Subcutaneous adipose tissue (tissue), 4 donors: ENCODE measurements around the gene TICRR. TPM values are rescaled to one million over a fixed set of nuclear protein-coding genes. Genes with fewer than 3 reads are reported as not detected.

Source experiments
- total RNA-seq, 4 donors: library from RNA; depleted of rRNA; stranded (reverse); fragments of >200 nt; gene quantifications; one replicate each; pipeline ENCODE4 v1.1.0, GENCODE V29; 2016
- TF ChIP-seq, protein P1 (sequence below): fragments of 450-650 bp; IDR thresholded peaks from one replicate; pipeline ENCODE4 v1.5.1; 2016; ENCODE audit warnings: low read depth, mild to moderate bottlenecking, control low read depth, antibody characterized with exemption, moderate library complexity

The TICRR gene
- total RNA-seq, 4 donors from 2014 or later: 0.22 to 0.51 (median 0.38) TPM; not detected in 1

DNA sequence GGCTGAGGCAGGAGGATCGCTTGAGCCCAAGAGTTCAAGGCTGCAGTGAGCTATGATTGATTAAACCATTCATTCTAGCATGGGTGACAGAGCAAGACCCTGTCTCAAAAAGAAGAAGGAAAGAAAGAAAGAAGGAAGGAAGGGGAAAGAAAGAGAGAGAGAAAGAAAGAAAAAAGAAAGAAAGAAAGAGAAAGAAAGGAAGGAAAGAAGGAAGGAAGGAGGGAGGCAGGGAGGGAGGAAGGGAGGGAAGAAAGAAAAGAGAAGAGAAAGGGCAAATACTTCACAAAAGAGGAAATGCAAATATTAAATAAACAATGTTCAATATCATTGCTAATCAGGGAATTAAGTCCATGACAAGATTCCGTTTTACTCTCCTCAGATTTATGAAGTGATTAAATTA lies 84.0 kb downstream of the TICRR start:
- TF ChIP-seq, protein P1, sequence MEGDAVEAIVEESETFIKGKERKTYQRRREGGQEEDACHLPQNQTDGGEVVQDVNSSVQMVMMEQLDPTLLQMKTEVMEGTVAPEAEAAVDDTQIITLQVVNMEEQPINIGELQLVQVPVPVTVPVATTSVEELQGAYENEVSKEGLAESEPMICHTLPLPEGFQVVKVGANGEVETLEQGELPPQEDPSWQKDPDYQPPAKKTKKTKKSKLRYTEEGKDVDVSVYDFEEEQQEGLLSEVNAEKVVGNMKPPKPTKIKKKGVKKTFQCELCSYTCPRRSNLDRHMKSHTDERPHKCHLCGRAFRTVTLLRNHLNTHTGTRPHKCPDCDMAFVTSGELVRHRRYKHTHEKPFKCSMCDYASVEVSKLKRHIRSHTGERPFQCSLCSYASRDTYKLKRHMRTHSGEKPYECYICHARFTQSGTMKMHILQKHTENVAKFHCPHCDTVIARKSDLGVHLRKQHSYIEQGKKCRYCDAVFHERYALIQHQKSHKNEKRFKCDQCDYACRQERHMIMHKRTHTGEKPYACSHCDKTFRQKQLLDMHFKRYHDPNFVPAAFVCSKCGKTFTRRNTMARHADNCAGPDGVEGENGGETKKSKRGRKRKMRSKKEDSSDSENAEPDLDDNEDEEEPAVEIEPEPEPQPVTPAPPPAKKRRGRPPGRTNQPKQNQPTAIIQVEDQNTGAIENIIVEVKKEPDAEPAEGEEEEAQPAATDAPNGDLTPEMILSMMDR: no peak

DNA sequence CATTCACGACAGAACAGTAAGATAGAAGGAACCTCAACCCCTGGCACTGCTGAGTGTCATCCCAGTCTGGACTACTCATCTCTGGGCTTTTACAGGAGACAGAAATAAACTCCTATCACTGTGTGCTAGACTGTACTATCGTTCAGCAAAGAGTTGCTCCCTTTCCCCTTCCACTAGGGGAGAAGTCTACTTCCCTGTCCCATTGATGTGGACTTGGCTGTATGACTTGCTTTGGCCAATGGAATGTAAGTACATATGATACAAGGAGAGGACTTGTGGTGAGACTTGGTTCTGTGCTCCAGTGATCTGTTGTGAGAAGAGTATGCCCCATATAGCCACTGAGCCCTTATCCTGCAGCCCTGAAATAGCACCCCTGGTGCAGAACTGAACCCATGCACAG lies 85.3 kb downstream of the TICRR start:
- TF ChIP-seq, protein P1: no peak

DNA sequence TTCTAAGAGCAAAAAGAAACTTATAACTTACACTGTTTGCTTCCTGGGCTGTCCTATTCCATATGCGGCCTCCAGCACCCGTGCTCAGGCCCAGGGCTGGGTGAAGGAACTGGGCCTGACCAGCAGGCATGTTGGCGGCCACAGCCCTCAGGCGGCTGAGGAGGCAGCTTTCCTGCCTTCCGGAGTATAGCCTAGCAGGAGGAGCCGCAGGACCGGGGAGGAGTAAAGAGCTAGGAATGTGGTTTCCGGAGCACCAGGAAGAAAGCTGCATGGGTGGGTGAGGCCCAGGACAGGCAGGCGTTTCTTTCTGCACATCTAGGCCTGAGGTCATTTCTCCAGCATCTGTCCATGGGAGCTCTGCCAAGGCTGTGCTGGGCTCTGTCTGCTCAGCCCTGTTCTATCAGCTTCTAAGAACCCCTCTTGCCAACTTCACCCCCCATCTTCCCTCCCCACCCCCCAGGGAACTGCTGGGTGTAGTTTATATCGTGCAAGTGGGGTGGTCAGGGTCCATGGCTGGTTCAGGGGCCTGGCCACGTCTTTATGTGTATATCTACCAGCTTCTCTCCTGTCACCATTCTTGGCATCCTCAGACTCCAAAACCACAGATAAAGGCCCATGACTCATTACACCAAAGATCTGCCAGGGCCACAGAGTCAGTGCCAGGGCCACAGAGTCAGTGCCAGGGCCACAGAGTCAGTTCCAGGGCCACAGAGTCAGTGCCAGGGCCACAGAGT lies 87.8 kb downstream of the TICRR start:
- TF ChIP-seq, protein P1: no peak

DNA sequence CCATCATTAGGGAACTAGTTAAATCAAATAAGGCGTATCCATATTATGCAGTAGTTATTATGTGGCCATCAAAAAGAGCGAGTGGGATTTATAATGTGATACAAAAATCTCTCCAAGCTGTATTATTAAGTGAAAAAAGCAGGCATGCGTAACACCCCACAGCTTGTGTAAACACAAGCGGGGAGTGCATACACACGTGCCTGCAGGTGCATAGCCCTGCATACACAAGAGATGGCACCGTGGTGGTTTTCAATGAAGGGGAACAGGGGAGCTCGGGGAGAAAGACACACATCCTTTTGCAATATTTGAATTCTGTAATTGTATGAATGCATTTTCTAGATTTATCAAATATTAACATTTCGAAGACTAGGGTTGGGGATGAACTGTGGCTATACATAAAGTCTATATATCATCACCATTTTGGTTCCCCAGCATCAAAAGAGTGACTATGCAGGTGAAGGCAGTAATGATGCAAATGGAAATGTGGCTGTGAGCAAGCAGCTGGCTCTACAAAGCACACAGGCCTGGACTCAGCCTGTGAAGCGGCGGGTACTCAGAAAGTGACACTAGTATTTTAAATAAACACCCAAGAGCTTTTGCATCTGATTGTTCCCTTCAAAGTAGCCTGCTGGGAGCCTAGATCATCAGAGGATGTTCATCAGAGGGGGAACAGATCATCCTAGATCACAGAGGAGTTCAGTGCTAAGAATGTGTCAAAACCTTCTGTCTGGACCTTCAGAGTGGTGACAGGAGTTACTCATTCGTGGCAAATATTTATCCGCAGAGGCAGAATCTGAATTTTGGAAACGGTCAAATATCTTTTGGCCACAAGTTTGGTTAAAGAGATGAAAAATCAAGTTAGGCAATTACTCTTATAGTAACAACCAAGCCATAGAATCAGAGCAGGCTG lies 89.4 kb downstream of the TICRR start:
- TF ChIP-seq, protein P1: no peak

DNA sequence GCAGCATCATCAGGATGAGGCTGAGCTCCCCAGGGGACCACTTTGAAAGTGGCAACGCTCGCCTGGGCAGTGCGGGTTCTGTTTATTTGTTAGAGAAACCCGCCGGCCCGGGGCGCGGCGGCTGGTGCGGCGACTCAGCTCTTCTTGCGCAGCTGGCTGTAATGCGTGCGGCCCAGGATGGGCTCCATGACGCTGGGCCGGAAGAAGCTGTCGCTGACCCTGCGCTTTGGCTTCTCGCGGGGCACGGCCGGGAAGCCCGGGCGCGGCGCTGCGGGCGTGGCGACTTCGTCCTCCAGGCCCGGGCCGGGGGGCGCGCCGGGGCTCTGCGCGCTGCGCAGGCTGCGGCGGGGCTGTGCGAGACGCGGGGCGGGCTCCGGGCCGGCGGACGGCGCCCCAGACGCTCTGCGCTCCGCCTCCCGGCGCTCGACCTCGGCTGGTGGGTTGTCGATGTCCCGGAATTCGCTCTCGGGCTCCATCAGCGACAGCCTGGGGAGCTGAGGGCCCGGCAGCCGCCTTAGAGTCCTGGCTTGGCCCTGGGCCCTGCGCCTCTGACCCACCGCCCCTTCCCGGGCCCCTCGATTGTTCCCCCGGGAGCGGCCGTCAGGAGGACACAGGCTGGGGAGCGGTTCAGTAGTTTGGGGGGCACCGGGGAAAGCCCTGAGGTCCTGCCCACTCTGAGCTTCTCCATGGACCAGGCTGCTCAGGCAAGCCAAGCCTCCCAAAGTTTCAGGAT lies 90.3 kb downstream of the TICRR start:
- TF ChIP-seq, protein P1: no peak

DNA sequence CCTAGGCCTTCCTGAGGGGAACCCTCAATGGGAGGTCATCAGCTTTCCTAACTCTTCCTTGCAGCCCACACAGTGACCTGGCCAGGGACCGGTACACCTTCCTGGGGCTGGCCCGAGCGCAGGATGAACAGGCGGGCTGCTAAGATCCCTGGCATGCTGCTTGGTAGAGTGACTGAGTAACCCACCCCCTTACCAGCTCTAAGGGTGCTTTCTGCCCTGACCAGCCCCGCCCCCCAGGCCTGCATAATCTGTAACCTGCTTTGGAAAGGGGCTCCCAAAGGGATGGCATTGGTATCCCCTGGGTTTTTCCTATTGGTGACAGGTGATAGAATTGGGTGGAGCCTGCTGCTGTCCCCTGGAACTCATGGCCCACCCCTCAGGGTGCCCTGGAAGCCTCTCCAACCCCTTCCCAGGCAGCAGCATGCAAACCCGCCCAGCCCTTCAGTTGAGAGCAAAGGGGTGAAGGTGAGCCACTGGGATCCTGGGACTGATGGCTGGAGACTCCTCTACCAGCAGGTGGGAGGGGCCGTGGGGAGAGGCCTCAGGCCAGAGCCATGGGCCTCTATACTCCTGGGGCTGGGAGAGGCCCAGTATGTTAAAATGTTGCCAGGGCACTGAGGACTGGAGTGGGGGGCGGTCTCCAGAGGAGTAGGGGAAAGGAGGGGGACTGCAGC lies 91.1 kb downstream of the TICRR start:
- TF ChIP-seq, protein P1: no peak
